GM12864 (cell line): ENCODE results near the gene UBE2G1.
"Not testable (repeated sequence)": the region's sequence is repeated elsewhere in the genome, so short reads cannot be mapped to it uniquely, and the experiment has no call there.

Experiments used
- DNase-seq: peaks from one replicate; pipeline ENCODE4 v3.0.0-alpha.2; 2011; ENCODE audit warnings: low read depth
- H3K4me3 ChIP-seq: 2 replicates; pipeline ENCODE4 v1.5.1; 2011; ENCODE audit warnings: mild to moderate bottlenecking, low read depth, low read length, control low read depth
- CTCF ChIP-seq: IDR thresholded peaks from 2 replicates; pipeline ENCODE4 v1.5.1; 2011; ENCODE audit warnings: low read depth, mild to moderate bottlenecking, moderate library complexity, low read length, control low read depth, inconsistent platforms; ENCODE audit errors: missing control alignments

Gene UBE2G1

GRCh38 chr17:4375039-4375748, 8.7 kb upstream of the UBE2G1 start:
- TF ChIP-seq CTCF: no peak
- H3K4me3 ChIP-seq: no peak overlapping the region; the same call in 1 of the 2 replicates
- peak; percentile 98 for DNase-seq

GRCh38 chr17:4369557-4370230, 3.2 kb upstream of the UBE2G1 start:
- no peak overlapping the region for H3K4me3 ChIP-seq
- no peak for TF ChIP-seq CTCF
- DNase-seq: no peak

GRCh38 chr17:4368341-4368740, 1.9 kb upstream of the UBE2G1 start:
- TF ChIP-seq CTCF: no peak
- DNase-seq: no peak
- no peak overlapping the region for H3K4me3 ChIP-seq

- H3K4me3 ChIP-seq, DNase-seq: not testable (repeated sequence)
Observed at GRCh38 chr17:4367177-4367576, 702 bp upstream of the UBE2G1 start.

GRCh38 chr17:4365628-4366326, 698 bp downstream of the UBE2G1 start:
- TF ChIP-seq CTCF: no peak
- no peak for DNase-seq

GRCh38 chr17:4365103-4365627, 1.3 kb downstream of the UBE2G1 start:
- peak overlapping the region; percentile 99 for H3K4me3 ChIP-seq
- peak; percentile 92 for DNase-seq
- no peak for TF ChIP-seq CTCF

More at GRCh38 chr17:4365628-4366326, 698 bp downstream of the UBE2G1 start:
- peak overlapping the region; percentile 99 for H3K4me3 ChIP-seq

GRCh38 chr17:4364622-4365041, 1.8 kb downstream of the UBE2G1 start:
- no peak for TF ChIP-seq CTCF
- no peak for DNase-seq

More at GRCh38 chr17:4364622-4365041, 1.8 kb downstream of the UBE2G1 start:
- peak overlapping the region; percentile 99 for H3K4me3 ChIP-seq
